Measurements from ENCODE around the gene GXYLT2.

GXYLT2 gene

DNA sequence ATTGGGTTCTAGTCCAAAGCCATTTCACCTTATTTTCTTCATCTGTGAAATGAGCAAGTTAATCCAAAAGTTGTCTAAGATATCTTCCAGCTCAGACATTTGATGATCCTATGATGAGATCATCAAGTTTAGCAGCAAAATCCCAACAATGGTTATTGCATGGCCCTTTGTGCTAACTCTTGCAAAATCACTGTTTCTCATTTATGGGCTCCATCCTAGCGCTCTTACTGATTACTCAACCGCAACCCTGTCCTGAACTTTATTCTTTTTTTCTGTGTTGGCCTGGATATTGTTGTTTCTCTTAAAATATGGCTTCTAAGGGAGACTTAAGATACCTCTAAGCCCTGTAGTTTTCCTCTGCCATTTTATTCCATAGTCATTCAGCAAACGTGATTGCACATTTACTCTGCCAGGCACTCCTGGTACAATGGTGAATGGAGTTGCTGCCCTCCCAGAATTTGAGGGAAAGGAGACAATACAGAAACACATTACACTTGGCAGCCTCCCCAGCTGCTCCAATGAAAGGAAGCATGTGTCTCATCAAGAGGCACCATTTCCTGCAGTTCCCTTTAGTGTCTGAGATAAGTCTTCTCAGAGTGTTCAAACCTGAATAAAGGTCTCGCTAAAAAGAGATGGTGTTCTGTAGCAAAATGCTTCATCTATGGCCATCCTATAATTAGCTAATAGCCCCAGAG, 4.4 kb downstream of the GXYLT2 start:
- Histone ChIP-seq H3K4me3 (ENCODE audit: low read length in 2 of 2) (no peak overlapping the region), H3K36me3 (ENCODE audit: control insufficient read depth in 2 of 2, insufficient read depth in 2 of 2, low read length in 2 of 2) (no peaks in the 10 kb centered on the region), H3K27me3 (ENCODE audit: control insufficient read depth in 2 of 2, insufficient read depth in 2 of 2, low read length in 2 of 2) (no peaks in the 10 kb centered on the region), H3K9ac (ENCODE audit: low read depth in 1 of 2, low read length in 2 of 2) (no peak overlapping the region), H3K4me1 (ENCODE audit: control insufficient read depth in 2 of 2, insufficient read depth in 2 of 2, low read length in 2 of 2) (peaks cover 7 to 12% of the 10 kb centered on the region in 2 donors), H3K9me3 (ENCODE audit: control insufficient read depth in 2 of 2, low read length in 2 of 2) (no peaks in the 10 kb centered on the region), H3K27ac (ENCODE audit: low read depth in 2 of 2, low read length in 2 of 2) (no peak overlapping the region)

DNA sequence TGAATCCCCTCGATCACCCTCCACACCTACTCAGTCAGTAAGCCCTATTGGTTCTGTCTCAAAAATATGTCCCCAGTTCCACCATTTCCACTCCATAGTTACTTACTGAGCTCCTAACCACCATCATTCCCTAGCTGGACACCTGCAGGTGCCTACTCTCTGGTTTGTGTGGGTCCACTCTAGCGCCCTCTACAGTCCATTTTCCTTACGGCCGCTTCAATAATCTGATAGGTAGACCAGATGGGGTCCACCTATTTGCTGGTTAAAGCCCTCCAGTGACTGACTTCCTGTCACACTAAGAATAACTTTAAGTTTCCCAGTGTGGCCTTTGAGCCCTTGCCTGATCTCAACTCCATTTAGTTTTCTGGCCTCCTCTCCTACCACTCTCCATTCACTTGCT, 5.0 kb downstream of the GXYLT2 start:
- Histone ChIP-seq H3K27me3 (ENCODE audit: control insufficient read depth in 2 of 2, insufficient read depth in 2 of 2, low read length in 2 of 2) (no peaks in the 10 kb centered on the region), H3K9ac (ENCODE audit: low read depth in 1 of 2, low read length in 2 of 2) (no peak overlapping the region), H3K4me1 (ENCODE audit: control insufficient read depth in 2 of 2, insufficient read depth in 2 of 2, low read length in 2 of 2) (peaks cover 6 to 11% of the 10 kb centered on the region in 2 donors), H3K27ac (ENCODE audit: low read depth in 2 of 2, low read length in 2 of 2) (no peak overlapping the region), H3K36me3 (ENCODE audit: control insufficient read depth in 2 of 2, insufficient read depth in 2 of 2, low read length in 2 of 2) (no peaks in the 10 kb centered on the region), H3K4me3 (ENCODE audit: low read length in 2 of 2) (no peak overlapping the region), H3K9me3 (ENCODE audit: control insufficient read depth in 2 of 2, low read length in 2 of 2) (no peaks in the 10 kb centered on the region)

DNA sequence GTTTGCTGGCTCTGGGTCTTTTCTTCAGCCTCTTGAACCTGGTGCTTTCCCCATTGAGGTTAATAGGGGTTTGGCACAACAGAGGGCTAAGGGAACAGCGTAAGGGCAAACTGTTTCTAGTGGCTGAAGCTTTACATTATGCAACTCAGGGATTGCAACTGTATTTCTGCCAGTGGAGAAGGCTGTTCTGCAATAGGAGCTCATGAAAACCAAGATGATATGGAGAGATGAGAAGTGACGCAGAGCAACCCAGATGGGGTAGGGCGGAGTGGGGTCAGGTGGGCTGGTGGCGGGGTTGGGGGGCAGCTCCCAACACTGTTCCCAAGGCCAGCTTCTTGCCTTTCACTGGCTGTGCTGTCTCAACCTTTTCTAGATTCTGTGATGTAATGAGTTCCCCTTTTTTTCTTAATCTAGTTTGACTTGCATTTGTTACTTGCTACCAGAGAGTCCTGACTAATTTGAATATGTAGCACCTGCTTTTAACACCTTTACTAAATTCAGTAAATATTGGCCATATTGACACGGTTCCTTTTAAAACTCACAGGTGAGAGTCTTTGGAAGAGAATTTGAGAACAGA, 7.2 kb downstream of the GXYLT2 start:
- H3K9me3 ChIP-seq (ENCODE audit: control insufficient read depth in 2 of 2, low read length in 2 of 2), result no peaks in the 10 kb centered on the region
- H3K9ac ChIP-seq (ENCODE audit: low read depth in 1 of 2, low read length in 2 of 2), result no peak overlapping the region
- H3K27ac ChIP-seq (ENCODE audit: low read depth in 2 of 2, low read length in 2 of 2), result no peak overlapping the region
- H3K4me3 ChIP-seq (ENCODE audit: low read length in 2 of 2), result no peak overlapping the region
- H3K4me1 ChIP-seq (ENCODE audit: control insufficient read depth in 2 of 2, insufficient read depth in 2 of 2, low read length in 2 of 2), result peaks cover 6 to 16% of the 10 kb centered on the region in 2 donors
- no peaks in the 10 kb centered on the region for H3K27me3 ChIP-seq (ENCODE audit: control insufficient read depth in 2 of 2, insufficient read depth in 2 of 2, low read length in 2 of 2)
- no peaks in the 10 kb centered on the region for H3K36me3 ChIP-seq (ENCODE audit: control insufficient read depth in 2 of 2, insufficient read depth in 2 of 2, low read length in 2 of 2)

DNA sequence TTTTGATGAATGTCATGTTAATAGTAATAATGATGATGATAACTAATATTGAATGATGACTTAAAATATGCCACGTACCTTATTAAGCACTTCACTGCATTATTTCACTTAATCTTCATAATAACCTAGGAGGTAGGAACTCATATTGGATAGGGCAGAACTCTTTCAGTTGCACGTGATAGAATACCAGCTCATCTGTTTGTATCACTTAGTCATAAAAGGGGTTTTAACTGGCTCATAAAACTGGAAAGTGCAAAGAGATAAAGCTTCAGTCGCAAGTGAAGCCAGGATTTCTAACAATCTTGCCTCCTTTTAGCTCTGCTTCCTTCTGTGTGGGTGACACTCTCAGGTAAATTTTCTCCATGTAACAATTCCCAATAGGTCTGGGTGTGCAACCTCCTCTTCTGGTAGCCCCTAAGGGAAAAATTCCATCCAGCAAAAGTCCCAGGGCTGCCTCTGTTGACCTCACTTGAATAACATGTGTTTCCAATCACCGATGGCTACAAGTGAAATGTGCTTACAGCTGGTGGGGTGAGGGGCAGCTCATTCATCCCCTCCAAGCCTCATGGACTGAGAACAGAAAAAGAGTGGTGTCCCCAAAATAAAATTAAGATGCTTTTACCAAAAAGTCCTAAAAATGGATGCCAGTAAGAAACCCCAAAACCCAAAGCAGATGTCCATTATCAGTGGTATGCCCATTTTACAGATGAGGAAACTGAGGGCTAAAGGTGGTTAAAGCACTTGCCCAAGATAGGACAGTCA, 9.3 kb downstream of the GXYLT2 start:
- H3K27me3 ChIP-seq (ENCODE audit: control insufficient read depth in 2 of 2, insufficient read depth in 2 of 2, low read length in 2 of 2), result no peaks in the 10 kb centered on the region
- no peak overlapping the region for H3K27ac ChIP-seq (ENCODE audit: low read depth in 2 of 2, low read length in 2 of 2)
- H3K4me3 ChIP-seq (ENCODE audit: low read length in 2 of 2), result no peak overlapping the region
- no peaks in the 10 kb centered on the region for H3K36me3 ChIP-seq (ENCODE audit: control insufficient read depth in 2 of 2, insufficient read depth in 2 of 2, low read length in 2 of 2)
- no peaks in the 10 kb centered on the region for H3K9me3 ChIP-seq (ENCODE audit: control insufficient read depth in 2 of 2, low read length in 2 of 2)
- H3K4me1 ChIP-seq (ENCODE audit: control insufficient read depth in 2 of 2, insufficient read depth in 2 of 2, low read length in 2 of 2), result peaks cover 6 to 12% of the 10 kb centered on the region in 2 donors
- H3K9ac ChIP-seq (ENCODE audit: low read depth in 1 of 2, low read length in 2 of 2), result no peak overlapping the region

DNA sequence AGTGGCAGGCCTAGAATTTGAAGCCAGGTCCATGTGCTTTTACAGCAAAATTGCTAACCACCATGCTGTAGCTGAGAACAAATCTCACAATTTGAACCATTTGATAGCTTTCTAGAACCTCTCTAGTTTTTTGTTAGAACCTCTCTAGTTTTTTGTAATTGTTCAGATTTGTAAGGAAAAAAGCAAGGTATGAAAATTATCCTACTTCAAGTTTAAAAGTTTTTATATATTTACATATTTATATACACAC, 9.8 kb downstream of the GXYLT2 start:
- Histone ChIP-seq H3K9me3 (ENCODE audit: control insufficient read depth in 2 of 2, low read length in 2 of 2) (no peaks in the 10 kb centered on the region), H3K27ac (ENCODE audit: low read depth in 2 of 2, low read length in 2 of 2) (no peak overlapping the region), H3K4me3 (ENCODE audit: low read length in 2 of 2) (no peak overlapping the region), H3K4me1 (ENCODE audit: control insufficient read depth in 2 of 2, insufficient read depth in 2 of 2, low read length in 2 of 2) (peaks cover 6 to 12% of the 10 kb centered on the region in 2 donors), H3K36me3 (ENCODE audit: control insufficient read depth in 2 of 2, insufficient read depth in 2 of 2, low read length in 2 of 2) (no peaks in the 10 kb centered on the region), H3K27me3 (ENCODE audit: control insufficient read depth in 2 of 2, insufficient read depth in 2 of 2, low read length in 2 of 2) (no peaks in the 10 kb centered on the region), H3K9ac (ENCODE audit: low read depth in 1 of 2, low read length in 2 of 2) (no peak overlapping the region)

DNA sequence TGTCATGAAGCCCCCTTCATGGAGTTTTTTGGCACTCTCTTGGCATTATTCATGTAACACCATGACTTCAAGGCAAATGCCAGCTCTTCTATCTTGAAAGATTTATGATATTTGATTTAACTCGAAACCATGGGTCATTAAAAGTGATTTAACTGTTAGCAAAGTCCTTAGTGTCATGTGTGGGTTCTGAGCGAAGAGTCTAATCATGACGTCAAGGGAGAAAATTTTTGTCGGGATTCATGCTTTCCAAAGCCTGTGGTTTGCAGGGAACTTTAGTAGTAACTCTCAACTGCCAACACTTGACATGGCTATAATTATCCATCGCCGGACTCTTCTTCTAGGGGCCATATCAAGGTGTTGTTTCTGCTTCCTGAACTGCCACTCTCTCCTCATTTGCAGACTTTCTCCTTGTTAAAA, 11.5 kb downstream of the GXYLT2 start:
- Histone ChIP-seq H3K27me3 (ENCODE audit: control insufficient read depth in 2 of 2, insufficient read depth in 2 of 2, low read length in 2 of 2) (no peaks in the 10 kb centered on the region), H3K9me3 (ENCODE audit: control insufficient read depth in 2 of 2, low read length in 2 of 2) (no peaks in the 10 kb centered on the region), H3K36me3 (ENCODE audit: control insufficient read depth in 2 of 2, insufficient read depth in 2 of 2, low read length in 2 of 2) (no peaks in the 10 kb centered on the region), H3K27ac (ENCODE audit: low read depth in 2 of 2, low read length in 2 of 2) (no peak overlapping the region), H3K4me1 (ENCODE audit: control insufficient read depth in 2 of 2, insufficient read depth in 2 of 2, low read length in 2 of 2) (peaks cover 6 to 12% of the 10 kb centered on the region in 2 donors), H3K9ac (ENCODE audit: low read depth in 1 of 2, low read length in 2 of 2) (no peak overlapping the region), H3K4me3 (ENCODE audit: low read length in 2 of 2) (no peak overlapping the region)

DNA sequence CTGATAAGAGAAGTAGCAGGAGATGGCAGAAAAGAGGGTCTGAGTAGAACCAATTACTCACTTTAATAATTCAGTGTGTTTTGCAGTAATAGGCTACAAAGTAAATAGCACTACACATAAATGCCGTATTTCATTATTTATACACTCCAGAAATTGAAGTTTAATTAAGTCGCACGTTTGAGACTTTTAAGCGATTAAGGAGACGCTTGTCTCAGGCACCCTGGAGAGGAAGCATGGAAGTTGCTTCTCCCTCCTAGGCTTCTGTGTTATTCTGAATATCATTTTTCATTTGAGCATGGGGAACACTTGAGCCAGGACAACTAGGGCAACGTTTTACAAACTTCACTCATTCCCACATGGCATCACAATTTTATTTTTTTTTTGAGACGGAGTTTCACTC, 12.2 kb downstream of the GXYLT2 start:
- no peak overlapping the region for H3K9ac ChIP-seq (ENCODE audit: low read depth in 1 of 2, low read length in 2 of 2)
- no peak overlapping the region for H3K4me3 ChIP-seq (ENCODE audit: low read length in 2 of 2)
- H3K9me3 ChIP-seq (ENCODE audit: control insufficient read depth in 2 of 2, low read length in 2 of 2), result no peaks in the 10 kb centered on the region
- H3K36me3 ChIP-seq (ENCODE audit: control insufficient read depth in 2 of 2, insufficient read depth in 2 of 2, low read length in 2 of 2), result no peaks in the 10 kb centered on the region
- H3K27ac ChIP-seq (ENCODE audit: low read depth in 2 of 2, low read length in 2 of 2), result no peak overlapping the region
- H3K27me3 ChIP-seq (ENCODE audit: control insufficient read depth in 2 of 2, insufficient read depth in 2 of 2, low read length in 2 of 2), result no peaks in the 10 kb centered on the region
- peaks cover 6 to 12% of the 10 kb centered on the region in 2 donors for H3K4me1 ChIP-seq (ENCODE audit: control insufficient read depth in 2 of 2, insufficient read depth in 2 of 2, low read length in 2 of 2)

DNA sequence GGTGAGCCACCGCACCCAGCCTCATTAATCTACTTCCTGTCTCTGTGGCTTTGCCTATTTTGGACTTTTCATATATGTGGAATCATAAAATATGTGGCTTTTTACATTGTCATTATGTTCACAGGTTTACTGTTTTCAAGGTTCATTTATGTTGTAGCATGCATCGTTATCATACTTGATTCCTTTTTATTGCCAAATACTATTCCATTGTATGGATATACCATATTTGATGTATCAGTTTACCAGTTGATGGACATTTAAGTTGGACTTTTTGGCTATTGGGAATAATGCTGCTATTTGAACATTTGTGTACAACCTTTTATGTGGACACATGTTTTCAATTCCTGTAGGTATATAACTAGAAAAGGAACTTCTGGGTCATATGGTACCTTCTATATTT, 14.0 kb downstream of the GXYLT2 start:
- Histone ChIP-seq H3K9ac (ENCODE audit: low read depth in 1 of 2, low read length in 2 of 2) (no peak overlapping the region), H3K9me3 (ENCODE audit: control insufficient read depth in 2 of 2, low read length in 2 of 2) (no peaks in the 10 kb centered on the region), H3K27me3 (ENCODE audit: control insufficient read depth in 2 of 2, insufficient read depth in 2 of 2, low read length in 2 of 2) (no peaks in the 10 kb centered on the region), H3K27ac (ENCODE audit: low read depth in 2 of 2, low read length in 2 of 2) (no peak overlapping the region), H3K4me3 (ENCODE audit: low read length in 2 of 2) (no peak overlapping the region), H3K4me1 (ENCODE audit: control insufficient read depth in 2 of 2, insufficient read depth in 2 of 2, low read length in 2 of 2) (peaks cover 6 to 13% of the 10 kb centered on the region in 2 donors), H3K36me3 (ENCODE audit: control insufficient read depth in 2 of 2, insufficient read depth in 2 of 2, low read length in 2 of 2) (no peaks in the 10 kb centered on the region)

DNA sequence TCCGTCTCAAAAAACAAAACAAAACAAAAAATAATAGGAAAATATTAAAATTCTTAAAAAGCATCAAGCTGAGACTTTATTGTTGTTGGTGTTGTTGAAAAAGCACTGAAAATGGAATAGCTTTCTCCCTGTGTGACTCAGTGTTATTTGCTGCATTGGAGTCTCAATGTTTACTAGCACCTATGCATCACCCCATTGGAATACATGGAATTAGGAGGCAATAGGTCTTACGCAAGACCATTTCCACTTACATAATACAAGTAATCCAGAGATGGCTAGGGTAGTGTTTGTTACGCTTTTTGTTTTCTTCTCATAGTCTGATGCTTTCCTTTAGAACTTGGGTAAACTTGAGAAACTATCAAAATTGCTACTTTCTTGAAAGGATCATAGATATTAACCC, 15.2 kb downstream of the GXYLT2 start:
- H3K9me3 ChIP-seq (ENCODE audit: control insufficient read depth in 2 of 2, low read length in 2 of 2), result no peaks in the 10 kb centered on the region
- no peak overlapping the region for H3K9ac ChIP-seq (ENCODE audit: low read depth in 1 of 2, low read length in 2 of 2)
- H3K4me1 ChIP-seq (ENCODE audit: control insufficient read depth in 2 of 2, insufficient read depth in 2 of 2, low read length in 2 of 2), result peaks cover 0 to 9% of the 10 kb centered on the region in 2 donors
- H3K27ac ChIP-seq (ENCODE audit: low read depth in 2 of 2, low read length in 2 of 2), result no peak overlapping the region
- H3K4me3 ChIP-seq (ENCODE audit: low read length in 2 of 2), result no peak overlapping the region
- H3K36me3 ChIP-seq (ENCODE audit: control insufficient read depth in 2 of 2, insufficient read depth in 2 of 2, low read length in 2 of 2), result no peaks in the 10 kb centered on the region
- H3K27me3 ChIP-seq (ENCODE audit: control insufficient read depth in 2 of 2, insufficient read depth in 2 of 2, low read length in 2 of 2), result no peaks in the 10 kb centered on the region

DNA sequence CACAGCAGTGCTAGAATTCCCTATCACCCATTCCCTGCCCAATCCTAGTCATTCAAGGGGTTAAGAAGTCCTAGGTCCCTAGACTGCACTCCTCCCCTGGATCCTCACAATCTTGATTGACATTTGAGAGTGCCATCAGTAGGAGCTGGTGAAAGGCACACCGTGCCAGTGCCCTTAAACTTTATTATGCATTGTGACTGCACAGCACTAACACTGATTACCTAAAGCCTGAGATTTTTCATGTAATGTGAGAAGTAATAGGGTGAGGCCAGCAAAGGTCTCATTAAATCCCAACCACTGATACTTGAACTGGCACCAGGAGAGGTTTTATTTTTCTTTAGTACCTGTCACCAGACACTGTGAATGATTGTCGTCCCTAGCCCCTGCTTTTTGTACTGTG, 16.3 kb downstream of the GXYLT2 start:
- H3K4me1 ChIP-seq (ENCODE audit: control insufficient read depth in 2 of 2, insufficient read depth in 2 of 2, low read length in 2 of 2), result peaks cover 0 to 6% of the 10 kb centered on the region in 2 donors
- H3K9ac ChIP-seq (ENCODE audit: low read depth in 1 of 2, low read length in 2 of 2), result no peak overlapping the region
- no peak overlapping the region for H3K27ac ChIP-seq (ENCODE audit: low read depth in 2 of 2, low read length in 2 of 2)
- H3K9me3 ChIP-seq (ENCODE audit: control insufficient read depth in 2 of 2, low read length in 2 of 2), result no peaks in the 10 kb centered on the region
- no peaks in the 10 kb centered on the region for H3K36me3 ChIP-seq (ENCODE audit: control insufficient read depth in 2 of 2, insufficient read depth in 2 of 2, low read length in 2 of 2)
- no peaks in the 10 kb centered on the region for H3K27me3 ChIP-seq (ENCODE audit: control insufficient read depth in 2 of 2, insufficient read depth in 2 of 2, low read length in 2 of 2)
- no peak overlapping the region for H3K4me3 ChIP-seq (ENCODE audit: low read length in 2 of 2)

All from mucosa of rectum (tissue), 2 donors.